ENCODE data around the gene HOXD11.

Gene HOXD11

GRCh38 chr2:176157499-176158185, 50.6 kb downstream of the HOXD11 start:
- no peak for DNase-seq (ENCODE audit: low spot score)
- TF ChIP-seq, protein P1, sequence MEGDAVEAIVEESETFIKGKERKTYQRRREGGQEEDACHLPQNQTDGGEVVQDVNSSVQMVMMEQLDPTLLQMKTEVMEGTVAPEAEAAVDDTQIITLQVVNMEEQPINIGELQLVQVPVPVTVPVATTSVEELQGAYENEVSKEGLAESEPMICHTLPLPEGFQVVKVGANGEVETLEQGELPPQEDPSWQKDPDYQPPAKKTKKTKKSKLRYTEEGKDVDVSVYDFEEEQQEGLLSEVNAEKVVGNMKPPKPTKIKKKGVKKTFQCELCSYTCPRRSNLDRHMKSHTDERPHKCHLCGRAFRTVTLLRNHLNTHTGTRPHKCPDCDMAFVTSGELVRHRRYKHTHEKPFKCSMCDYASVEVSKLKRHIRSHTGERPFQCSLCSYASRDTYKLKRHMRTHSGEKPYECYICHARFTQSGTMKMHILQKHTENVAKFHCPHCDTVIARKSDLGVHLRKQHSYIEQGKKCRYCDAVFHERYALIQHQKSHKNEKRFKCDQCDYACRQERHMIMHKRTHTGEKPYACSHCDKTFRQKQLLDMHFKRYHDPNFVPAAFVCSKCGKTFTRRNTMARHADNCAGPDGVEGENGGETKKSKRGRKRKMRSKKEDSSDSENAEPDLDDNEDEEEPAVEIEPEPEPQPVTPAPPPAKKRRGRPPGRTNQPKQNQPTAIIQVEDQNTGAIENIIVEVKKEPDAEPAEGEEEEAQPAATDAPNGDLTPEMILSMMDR (conservative IDR thresholded peaks at IDR 0.05; ENCODE audit: low read depth) = no peak
- POLR2A ChIA-PET (ENCODE audit: low non-redundant PET) = interaction anchor here (0.7 kb wide), 1 partner anchor 12 kb away, joined by 8 read pairs; no protein-coding TSS in a partner anchor
- CTCF ChIA-PET = interaction anchor here (0.7 to 1.2 kb wide), 2 partner anchors 17 to 47 kb away, joined by 3 to 6 read pairs; no protein-coding TSS in a partner anchor
- no peak overlapping the region for H3K27ac ChIP-seq

DNA sequence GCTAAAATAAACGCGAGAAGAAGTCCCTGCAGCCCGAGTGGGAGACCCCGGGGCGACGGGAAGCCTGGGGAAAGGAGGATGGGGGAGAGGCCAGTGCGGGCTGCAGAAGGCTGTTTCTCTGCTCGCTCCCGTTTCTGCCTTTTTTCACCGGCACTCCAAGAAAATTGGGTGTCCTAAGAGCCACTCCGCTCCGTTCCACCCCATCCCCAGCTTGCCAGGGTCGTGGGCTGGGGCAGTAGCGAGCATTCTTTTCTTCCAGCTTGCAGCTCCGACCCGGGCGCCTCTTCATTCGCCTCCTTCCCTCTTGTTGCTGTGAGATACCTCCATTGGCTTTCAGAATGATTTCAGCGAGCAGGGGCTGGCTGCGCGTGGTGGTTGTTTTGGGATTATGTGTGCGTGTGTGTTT, 51.1 kb downstream of the HOXD11 start:
- H3K27ac ChIP-seq = no peak overlapping the region
- no peak for DNase-seq (ENCODE audit: low spot score)
- POLR2A ChIA-PET (ENCODE audit: low non-redundant PET) = interaction anchor here (0.7 kb wide), 1 partner anchor 11 kb away, joined by 8 read pairs; no protein-coding TSS in a partner anchor
- TF ChIP-seq, protein P1 (conservative IDR thresholded peaks at IDR 0.05; ENCODE audit: low read depth) = no peak
- CTCF ChIA-PET = interaction anchor here (0.7 to 1.2 kb wide), 2 partner anchors 17 to 47 kb away, joined by 3 to 6 read pairs; no protein-coding TSS in a partner anchor

GRCh38 chr2:176158855-176159662, 52.0 kb downstream of the HOXD11 start:
- no peak for DNase-seq (ENCODE audit: low spot score)
- TF ChIP-seq, protein P1 (conservative IDR thresholded peaks at IDR 0.05; ENCODE audit: low read depth) = no peak
- no peak overlapping the region for H3K27ac ChIP-seq
- ChIA-PET POLR2A (ENCODE audit: low non-redundant PET) (no interaction called here), CTCF (interaction anchor here (1.2 kb wide), 1 partner anchor 18 kb away, joined by 3 read pairs; no protein-coding TSS in a partner anchor)

All from RWPE1 (cell line).